A549 treated with Mapracorat at 1 μM for 4 hours (cell line): ENCODE data around the gene SMPD4. TPM values are rescaled to one million over a fixed set of nuclear protein-coding genes. Genes with fewer than 3 reads are reported as not detected.

Experiments
- total RNA-seq: library from RNA; stranded (reverse); fragments of 200-300 nt; extraction: Qiagen RNA extraction; gene quantifications from 5 replicates; pipeline ENCODE4 v1.2.3, GENCODE V29; 2022

The SMPD4 gene
- 64.7 to 81.5 TPM (median 79.4 TPM) in 5 replicates for total RNA-seq

DNA sequence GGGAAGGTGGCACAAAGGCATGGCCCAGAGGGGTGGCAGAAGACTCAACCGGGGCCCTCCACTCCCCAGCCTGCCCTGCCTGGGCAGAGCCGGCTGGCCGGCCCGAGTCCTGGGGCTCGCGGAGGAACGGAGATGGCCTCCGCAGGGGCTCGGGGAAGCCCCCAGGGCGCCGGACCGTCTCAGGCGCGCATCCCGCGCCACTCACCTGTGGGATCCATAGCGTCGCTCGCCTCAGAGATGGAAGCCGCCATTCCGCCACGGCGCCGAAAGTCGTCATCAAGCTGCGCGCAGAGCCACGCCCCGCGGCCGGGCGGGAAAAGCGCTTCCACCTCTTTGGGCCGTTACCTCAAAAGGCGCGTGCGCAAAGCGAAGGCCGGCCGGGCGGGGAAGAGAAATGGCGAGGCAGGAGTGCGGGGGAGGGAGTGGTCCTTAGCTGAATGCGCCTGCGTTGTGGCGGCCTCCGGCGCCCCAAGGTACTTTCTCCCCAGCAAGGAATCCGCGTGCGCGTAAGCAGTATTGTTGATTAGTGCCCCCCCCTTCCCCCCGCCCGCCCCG is at the start of gene SMPD4:
TSS of gene SMPD4 (minus strand) at position 278 of the 555 bp plus-strand sequence. CDS start 5,010 bp downstream, outside the sequence.

GRCh38 chr2:130198343-130198742 is 16.9 kb upstream of the SMPD4 start, which contains the start of gene TUBA3E:
Gene TUBA3E, minus strand, starts transcription at chr2:130198439. Its CDS starts 79 bp downstream, at chr2:130198360.

DNA sequence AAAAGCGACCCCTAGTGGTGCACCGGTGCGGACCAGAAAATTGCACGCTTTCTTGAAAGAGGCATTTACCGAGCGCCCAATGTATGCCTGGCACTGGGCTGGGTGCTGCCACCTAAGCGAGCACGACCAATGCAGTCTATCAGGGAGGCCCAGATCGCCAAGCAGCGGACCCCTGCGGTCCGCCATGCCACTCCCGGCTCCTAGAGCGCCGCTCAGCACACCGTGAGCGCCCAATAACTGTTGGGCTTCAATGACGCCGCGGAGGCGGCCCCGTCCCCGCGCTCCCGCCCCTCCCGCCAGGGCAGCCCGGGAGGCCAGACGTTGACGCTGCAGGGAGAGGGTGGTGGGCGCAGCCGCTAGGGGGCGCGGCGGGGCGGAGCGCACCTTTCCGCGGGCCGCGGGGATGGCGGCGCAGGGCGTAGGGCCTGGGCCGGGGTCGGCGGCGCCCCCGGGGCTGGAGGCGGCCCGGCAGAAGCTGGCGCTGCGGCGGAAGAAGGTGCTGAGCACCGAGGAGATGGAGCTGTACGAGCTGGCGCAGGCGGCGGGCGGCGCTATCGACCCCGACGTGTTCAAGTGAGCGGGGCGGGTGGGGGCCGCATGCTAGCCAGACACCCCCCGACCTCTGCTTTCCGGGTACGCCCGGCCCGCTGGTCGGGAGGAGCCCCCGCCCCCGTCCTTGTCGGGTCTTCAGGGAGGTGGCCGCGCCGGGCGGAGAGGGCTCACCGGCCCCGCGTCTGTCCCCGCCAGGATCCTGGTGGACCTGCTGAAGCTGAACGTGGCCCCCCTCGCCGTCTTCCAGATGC is 679 bp upstream of the SMPD4 start, which contains the start of gene MZT2B:
TSS of gene MZT2B (plus strand) at position 383 of the 803 bp plus-strand sequence. CDS start at position 404, 21 bp downstream.

DNA sequence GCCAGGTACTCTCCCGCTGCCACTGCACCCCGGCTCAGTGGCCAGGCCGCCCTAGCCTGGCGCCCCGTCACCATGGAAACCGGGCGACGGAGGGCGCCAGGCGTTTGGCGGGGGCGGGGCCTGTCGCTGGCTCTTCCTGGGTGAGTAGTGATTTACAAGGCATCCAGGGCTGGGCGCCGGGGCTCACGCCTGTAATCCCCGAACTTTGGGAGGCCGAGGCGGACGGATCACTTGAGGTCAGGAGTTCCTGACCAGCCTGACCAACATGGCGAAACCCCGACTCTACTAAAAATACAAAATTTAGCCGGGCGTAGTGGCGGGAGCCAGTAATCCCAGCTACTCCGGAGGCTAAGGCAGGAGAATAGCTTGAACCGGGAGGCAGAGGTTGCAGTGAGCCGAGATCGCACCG is 36.4 kb downstream of the SMPD4 start, which contains the start of gene CCDC74B:
TSS of gene CCDC74B (minus strand) at position 107 of the 409 bp plus-strand sequence. CDS start 116 bp downstream, outside the sequence.

GRCh38 chr2:130129120-130129829 is 52.1 kb downstream of the SMPD4 start, which contains the start of gene POTEF:
Gene POTEF, minus strand, starts transcription at chr2:130129222. Its CDS starts 8,707 bp downstream, at chr2:130120515.

Other genes starting within 250 kb of the SMPD4 start
- gene RAB6C, start 201.9 kb downstream of the SMPD4 start, total RNA-seq: not detected in 5 replicates
- not detected in 5 replicates for gene POTEF, start 52.4 kb downstream of the SMPD4 start, total RNA-seq
- 5.7 to 7.3 TPM (median 6.1 TPM) in 5 replicates for gene CCDC74B, start 36.5 kb downstream of the SMPD4 start, total RNA-seq
- 245 to 472 TPM (median 439 TPM) in 5 replicates for gene MZT2B, start 660 bp upstream of the SMPD4 start, total RNA-seq
- 2.4 to 3.8 TPM (median 3.3 TPM) in 5 replicates for gene TUBA3E, start 16.8 kb upstream of the SMPD4 start, total RNA-seq
- 143 to 180 TPM (median 159 TPM) in 5 replicates for gene IMP4, start 161.3 kb upstream of the SMPD4 start, total RNA-seq
- gene PTPN18, start 174.5 kb upstream of the SMPD4 start, total RNA-seq: 26.2 to 31.3 TPM (median 29.4 TPM) in 5 replicates